Stimulated activated CD4-positive, alpha-beta T cell treated with anti-CD3 and anti-CD28 coated beads, Interleukin-1b, Interleukin-23, amount 100 ng/mL, for 24 hours (primary cell): Measurements from ENCODE around the gene ANKRD55.
"Not testable (repeated sequence)": the region's sequence is repeated elsewhere in the genome, so short reads cannot be mapped to it uniquely, and the experiment has no call there.

Experiments
- DNase-seq, 4 experiments: peaks; one replicate each; pipeline ENCODE4 v3.0.0-alpha.2; 2020; ENCODE audit warnings: low read depth in 4 of 4, low spot score in 1 of 4

The ANKRD55 gene

DNA sequence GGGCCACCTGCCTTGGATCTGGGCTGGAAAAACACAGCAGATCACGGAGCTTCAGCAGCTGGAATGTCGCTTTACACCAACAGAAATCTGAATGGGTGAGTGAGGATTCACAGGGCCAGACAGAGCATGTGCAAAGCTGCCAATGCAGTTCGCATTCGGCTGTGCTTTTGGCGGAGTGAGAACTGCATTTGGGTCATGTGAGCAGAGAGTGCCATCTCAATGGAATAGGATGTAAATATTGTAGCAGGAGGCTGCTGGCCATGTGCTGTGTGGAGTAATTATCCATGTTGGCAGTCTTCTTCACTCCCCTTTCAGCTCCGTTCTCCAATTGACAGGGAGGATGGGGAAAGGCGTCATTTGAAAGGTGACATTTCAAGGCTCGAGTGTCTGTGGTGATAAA is at the start of gene ANKRD55:
TSS of gene ANKRD55 (minus strand) at position 101 of the 400 bp plus-strand sequence. CDS start 417 bp downstream, outside the sequence.
- DNase-seq = no peak

DNA sequence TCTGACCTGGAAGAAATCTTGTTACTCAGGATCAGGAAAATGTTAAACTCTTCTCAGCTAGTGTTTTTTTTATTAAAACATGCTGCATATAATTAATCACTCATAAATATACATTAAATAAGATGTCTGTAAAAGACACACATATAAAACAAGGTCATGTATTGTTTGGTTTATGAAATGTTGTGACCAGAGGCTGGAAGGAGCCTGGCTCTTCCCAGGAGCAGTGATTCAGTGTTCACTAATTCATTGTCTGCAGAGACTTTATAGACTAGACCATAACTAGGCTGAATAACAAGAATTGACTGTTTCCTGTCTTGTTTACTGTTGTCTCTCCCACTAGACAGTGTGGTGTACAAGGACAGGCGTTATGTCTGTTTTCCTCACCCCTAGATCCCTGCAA is 49.1 kb upstream of the ANKRD55 start:
- DNase-seq = no peak

DNA sequence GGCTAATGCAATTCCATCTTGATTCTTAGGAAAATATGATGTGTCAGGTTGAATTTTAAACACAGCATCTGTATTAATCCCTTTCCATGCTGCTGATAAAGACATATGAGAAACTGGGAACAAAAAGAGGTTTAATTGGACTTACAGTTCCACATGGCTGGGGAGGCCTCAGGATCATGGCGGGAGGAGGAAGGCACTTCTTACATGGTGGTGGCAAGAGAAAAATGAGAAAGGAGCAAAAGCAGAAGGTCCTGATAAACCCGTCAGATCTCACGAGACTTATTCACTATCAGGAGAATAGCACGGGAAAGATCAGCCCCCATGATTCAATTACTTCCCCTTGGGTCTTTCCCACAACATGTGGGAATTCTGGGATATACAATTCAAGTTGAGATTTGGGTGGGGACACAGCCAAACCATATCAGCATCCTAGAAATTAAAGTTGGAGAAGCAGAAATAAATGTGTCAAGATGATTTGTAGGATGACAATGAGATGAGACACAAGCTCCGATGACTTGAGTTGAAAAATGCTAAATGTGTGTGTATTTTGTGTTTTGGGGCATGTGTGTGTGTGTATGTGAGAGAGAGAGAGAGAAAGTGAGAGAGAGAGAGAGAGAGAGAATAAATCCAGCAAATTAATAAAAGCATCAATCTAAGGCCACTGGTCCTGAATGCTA is 48.5 kb upstream of the ANKRD55 start:
- DNase-seq = no peak

DNA sequence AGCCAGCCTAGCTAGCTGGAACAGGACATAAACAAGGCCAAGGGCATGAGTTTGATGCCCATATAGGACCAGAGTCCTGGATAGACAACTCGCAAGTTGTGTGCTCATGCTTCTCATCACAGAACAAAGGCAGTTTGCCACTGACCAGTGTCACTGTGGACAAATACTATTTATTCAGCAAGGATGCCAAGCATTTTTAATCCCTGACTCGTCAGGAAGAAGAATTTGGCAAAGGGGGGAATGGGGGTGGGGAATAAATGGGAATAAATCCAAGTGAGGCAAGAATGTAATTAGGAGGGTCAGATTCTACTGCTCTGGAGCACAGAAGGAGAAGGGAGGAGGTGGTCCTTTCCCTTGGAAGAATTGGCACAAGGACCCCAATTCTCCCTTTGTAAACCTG is 46.8 kb upstream of the ANKRD55 start:
- no peak for DNase-seq

DNA sequence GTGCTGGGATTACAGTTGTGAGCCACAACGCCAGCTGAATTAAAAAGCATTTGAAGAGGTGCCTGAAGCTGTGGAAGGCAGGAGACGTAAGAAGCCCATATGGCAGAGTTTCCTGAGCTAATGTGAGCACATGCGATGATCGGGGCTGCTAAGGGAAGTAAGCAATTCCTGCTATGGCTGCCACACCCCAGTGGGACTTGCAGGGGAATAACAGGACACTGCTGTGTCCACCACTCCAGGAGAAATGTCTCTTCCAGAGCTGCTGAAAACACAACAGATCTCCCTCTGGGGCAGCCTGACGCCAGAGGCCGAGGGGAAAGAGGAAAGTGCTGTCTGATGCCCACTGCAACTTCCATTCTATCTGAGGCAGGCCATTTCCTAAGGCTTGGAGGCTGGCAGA is 46.2 kb upstream of the ANKRD55 start:
- DNase-seq = no peak

DNA sequence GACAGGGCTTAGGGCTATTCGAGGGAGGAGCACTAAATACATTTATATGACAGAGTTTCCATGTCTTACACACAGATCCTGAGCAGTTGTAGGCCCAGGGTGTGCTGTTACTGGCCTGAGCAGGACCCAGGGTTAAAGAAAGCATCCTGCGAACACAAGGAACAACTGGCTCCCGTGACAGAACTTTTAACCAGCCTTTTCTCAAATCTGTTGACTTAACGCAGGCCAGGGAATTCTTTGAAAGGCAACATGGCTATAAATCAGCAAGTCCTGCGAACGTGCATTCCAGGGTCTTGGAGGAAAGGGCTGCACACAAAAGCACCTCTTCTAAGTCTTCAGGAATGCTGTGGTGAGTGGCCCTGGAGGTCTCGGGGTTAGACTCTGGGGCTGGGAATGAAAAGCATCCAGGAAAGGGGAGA is 45.2 kb upstream of the ANKRD55 start:
- no peak for DNase-seq

DNA sequence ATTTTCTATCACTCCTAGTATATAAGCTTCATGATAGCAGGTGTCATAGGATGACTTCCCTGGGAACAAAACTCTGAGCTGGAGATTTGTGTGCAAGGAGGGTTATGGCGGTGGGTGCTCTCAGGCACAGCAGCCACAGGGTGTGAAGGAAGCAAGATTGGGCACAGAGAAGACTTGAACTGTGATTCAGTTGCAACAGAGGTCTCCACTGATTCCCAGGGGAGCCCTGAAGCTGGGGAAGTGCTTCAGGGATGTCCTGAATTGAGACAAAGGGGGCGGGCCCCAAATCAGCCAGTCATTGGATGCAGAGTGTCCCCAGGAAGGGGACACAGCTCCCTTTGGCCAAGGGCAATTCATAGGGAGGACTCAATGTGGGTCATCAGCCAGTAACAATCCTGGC is 44.4 kb upstream of the ANKRD55 start:
- no peak for DNase-seq

DNA sequence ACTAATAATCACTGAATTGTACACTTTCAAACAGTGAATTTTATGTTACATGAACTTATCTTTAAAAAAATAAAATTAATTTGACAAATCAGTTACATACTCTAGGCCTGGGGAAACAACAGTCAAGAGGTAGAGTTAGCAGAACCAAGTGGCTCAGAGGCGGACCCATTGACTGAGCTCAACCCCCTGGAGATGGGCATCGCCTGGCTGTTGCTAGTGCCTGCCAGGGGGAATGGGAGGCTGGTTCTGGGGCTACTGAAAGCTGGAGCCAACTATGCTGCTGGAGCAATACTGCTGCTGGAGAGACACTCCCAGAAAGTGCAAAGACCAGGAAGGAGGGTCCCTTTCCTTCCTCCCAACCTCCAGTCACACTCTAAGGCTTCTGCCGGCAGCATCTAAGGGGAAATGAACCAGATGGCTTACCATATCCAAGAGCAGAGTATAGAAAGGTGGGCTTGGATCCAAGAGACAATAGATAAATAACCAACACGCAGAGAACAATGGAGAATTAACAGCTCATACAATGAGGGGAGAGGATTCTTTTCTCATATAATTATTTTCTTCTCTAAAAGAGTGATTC is 40.3 kb upstream of the ANKRD55 start:
- DNase-seq = no peak

DNA sequence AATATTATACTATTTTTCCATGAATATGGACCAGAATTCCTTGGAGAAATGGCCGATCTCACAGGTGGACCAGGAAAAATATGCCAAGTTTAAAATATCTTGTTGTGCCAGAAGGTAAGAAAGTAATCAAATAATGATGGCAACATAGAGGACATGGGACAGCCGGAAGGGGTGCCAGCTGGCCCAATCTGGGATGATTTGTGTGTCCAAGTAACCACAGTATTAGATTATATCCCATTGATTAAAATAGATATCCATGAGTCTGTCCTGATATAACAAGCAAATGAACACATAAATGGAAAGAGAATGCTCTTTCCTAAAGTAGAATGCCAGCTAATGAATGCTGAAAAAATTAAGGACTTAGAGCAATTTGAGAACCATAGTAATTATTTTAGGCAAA is 39.6 kb upstream of the ANKRD55 start:
- DNase-seq = no peak

DNA sequence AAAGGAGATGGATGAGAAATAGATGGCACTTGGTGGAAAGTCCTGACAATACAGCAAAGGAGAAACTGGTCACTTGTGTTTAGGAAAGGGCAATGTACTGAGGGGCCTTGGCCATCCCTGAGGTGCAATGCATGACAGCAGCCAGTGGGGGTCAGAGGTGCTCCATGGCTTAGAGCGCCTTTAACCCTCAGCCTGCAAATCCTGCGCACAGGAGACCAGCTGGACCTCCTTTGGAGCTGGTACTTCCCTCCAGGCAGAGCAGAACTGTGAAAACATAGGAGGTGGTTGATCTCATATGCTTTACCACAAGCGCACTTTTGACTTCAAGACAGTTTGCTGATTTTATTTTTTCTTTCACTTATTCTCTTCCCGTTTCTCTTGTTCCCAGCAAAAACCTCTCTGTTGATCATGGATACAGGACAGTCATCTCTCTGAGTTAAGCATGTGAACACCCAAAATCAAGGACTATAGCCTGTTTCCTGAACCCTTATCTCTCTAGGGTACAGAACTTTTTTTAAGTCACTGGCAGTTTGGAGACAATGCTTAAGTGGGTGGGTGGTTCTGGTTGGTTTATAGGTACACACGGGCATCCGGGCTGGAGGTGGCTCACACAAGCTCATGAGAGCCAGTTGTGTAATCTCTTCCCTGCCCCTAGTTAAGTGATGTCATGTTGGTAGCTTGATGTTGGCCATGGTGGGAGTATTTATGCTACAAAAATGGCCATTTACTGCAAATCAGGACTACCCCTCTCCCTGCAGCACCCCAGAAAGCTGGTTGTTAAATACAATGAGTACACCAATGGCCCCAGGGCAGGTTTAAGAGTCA is 37.6 kb upstream of the ANKRD55 start:
- DNase-seq = peak; percentile 56 to 72 (median 69)

DNA sequence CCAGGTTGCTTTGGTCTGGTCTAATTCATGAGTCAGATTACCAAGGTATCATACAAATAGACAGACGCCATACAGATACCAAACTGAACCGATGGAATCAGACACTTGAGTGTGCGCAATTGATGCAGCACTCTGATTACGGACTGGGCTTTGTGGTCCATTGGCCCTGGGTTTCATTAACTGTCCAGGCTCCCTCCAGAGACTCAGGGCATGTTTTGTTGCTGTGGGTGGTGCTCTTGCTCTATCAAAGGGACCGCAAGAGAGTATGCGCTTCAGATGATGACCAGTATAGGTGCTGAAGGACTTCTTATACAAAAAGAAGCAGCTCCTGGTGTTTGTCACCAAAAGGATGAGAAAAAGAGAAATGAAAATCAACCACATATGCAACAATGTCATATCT is 36.9 kb upstream of the ANKRD55 start:
- DNase-seq = no peak

DNA sequence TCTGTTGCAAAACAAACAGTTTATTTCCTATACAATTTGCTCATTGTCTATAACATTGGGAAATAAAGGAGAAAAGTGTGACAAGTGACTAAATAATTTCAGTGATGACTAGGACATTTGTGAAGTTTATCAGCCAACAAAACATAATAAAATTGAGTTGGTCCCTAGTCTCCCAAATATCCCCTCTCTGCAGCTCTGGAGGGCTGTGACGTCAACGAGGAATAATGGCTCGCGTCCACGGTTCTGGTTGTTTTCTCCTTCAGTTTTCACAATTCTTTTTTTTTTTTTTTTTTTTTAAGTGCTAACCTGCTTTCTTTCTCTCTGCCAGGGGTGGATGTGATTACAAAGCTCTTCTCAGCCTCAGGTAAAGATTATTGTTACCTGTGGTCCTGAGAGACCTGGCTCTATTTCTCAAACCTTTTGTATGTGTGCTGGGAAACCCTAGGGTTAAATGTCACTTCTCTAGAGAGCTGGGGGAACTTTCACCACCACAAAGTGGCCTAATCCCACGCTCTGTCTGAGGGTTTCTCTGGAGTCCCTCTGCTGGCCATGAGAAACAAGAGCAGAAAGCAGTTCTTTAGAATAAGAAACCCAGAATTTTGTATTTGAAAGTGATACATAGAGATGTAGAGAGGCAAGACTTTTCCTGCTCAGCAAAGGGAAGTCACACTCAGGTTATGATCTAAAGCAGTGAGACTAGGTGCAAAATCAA is 36.2 kb upstream of the ANKRD55 start:
- no peak for DNase-seq

DNA sequence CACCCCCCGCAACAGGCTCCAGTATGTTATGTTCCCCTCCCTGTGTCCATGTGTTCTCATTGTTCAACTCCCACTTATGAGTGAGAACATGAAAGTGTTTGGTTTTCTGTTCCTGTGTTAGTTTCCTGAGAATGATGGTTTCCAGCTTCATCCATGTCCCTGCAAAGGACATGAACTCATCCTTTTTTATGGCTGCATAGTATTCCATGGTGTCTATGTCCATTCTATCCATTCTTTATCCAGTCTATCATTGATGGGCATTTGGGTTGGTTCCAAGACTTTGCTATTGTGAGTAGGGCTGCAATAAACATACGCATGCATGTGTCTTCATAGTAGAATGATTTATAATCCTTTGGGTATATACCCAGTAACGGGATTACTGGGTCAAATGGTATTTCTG is 35.6 kb upstream of the ANKRD55 start:
- DNase-seq = not testable (repeated sequence)

DNA sequence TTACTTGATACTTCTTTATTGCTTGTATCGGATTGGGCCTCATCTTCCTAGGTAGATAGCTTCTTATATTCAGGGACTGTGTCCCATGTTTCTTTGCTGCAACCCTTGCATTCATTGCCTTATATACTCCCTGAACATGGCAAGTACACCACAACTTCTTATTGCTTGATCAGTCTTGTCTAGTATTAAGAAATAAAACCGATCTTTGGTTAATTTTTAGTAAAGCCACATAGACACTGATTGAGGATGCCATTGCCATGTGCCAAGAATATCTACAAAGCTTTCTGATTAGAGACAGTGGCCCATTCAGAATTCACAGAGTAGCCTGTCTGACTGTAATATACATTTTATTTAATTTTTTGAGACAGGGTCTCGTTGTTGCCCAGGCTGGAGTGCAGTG is 34.7 kb upstream of the ANKRD55 start:
- DNase-seq = no peak

DNA sequence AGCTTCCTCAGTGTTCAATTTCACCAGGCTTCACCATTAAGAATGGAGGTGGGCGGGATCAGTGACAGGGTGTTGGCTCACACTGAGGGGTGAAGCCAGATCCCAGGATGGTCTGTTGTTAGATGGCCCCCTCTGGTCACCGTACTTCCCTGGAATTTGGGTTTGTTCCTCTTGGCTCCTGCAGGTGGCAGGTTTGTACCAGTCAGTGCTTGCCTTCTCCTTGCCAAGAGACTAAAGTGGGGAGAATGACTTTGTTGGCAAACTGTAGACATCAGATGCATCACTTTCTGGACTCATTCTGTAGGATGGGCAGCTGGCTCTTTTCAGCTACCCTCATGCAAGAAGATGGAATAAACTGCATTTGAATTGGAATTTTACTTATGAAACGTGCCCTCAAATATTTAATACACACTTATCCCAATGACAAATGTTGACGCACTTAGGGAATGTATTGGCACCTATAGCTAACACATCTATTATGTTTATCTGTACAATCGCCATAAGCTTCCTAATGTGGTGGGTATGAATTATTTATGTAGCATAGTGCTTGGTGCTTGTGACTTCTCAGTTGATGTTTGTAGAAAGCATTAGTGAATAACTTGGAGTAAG is 31.4 kb upstream of the ANKRD55 start:
- no peak for DNase-seq

DNA sequence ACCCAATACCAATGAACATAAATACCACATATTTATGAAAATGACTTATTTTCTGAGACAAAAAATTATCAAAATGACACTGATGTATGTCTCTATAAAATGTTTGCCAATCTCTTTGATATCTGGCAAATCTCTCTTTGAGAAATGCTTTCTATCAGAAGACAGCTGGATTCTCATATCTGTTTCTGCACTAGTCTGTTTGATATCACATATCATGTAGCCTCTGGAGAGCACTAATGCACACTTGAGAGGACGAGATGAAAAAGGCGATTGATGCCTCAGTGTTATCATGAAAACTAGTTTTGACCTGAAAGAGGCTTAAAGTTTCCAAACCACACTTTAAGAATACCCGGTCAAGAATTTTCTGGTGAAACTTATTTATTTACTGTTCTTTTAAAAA is 29.1 kb upstream of the ANKRD55 start:
- no peak for DNase-seq

DNA sequence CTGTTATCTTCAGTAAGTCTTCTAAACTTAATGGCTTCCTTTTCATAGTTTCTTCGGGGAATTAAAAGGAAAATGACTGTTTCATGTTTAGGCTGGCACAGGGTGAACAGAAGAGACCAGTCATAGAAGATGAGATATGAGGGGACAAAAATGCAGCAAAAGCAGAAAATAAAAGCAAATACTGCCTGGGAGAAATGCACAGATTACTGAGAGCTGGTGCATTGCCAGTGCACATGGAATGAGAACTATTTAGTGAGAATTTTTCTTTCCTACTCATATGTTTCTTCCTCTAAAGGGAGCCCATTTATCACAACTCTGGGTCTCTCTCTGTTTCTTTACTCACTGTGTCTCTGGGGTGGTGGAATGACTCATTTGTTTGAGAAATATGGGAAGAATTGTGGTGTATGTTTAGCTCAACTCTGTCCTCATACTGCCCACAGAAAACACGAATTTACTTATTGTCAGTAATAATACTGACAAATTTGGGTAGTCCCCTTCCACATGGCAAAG is 25.9 kb upstream of the ANKRD55 start:
- no peak for DNase-seq

DNA sequence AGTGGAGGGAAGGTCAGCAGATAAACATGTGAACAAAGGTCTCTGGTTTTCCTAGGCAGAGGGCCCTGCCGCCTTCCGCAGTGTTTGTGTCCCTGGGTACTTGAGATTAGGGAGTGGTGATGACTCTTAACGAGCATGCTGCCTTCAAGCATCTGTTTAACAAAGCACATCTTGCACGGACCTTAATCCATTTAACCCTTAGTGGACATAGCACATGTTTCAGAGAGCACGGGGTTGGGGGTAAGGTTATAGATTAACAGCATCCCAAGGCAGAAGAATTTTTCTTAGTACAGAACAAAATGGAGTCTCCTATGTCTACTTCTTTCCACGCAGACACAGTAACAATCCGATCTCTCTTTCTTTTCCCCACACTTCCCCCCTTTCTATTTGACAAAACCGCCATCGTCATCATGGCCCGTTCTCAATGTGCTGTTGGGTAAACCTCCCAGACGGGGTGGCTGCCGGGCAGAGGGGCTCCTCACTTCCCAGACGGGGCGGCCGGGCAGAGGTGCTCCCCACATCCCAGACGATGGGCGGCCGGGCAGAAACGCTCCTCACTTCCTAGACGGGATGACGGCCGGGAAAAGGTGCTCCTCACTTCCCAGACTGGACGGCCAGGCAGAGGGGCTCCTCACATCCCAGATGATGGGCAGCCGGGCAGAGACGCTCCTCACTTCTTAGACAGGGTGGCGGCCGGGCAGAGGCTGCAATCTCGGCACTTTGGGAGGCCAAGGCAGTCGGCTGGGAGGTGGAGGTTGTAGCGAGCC is 24.8 kb upstream of the ANKRD55 start:
- not testable (repeated sequence) for DNase-seq

DNA sequence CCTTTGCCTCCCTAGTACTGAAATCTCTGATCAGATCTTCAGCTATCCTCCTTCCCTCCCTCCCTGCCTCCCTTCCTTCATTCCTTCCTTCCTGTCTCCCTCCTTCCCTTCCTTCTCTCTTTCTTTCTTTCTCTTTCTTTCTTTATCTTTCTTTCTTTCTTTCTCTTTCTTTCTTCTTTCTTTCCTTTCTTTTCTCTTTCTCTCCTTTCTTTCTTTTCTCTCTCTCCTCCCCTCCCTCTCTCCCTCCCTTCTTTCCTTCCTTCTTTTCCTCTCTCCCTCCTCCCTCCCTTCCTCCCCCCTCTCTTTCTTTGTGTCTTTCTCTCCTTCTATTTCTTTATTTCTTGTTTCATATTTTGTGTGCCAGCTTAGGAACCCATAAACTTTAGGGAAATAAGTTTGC is 23.9 kb upstream of the ANKRD55 start:
- DNase-seq = no peak

DNA sequence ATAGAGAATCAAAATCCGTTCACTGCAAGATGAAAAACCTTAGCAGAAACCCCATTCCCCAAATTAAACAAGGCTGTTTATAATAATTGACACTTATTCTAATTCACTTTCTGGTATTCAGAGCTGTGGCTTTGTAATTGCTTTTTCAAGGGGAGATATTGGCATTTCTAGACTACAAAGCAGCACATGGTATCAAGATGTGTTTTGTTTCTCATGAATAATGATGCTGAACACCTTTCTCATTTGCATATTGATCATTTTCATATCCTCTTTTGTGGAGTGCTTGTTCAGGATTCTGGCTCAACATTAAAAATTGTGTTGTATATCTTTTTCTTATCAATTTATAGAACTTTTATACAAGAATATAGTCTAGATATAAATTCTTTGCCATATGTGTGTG is 22.4 kb upstream of the ANKRD55 start:
- DNase-seq = no peak
